ENCODE results near the gene RPS6KB2.

- TF ChIP-seq CTCF (IDR thresholded peaks at IDR 0.05; ENCODE audit: extremely low read depth in 1 of 2, insufficient read depth in 1 of 2, low read depth in 1 of 2, low read length in 2 of 2) (no peak), POLR2AphosphoS5 (IDR thresholded peaks at IDR 0.05; ENCODE audit: insufficient read depth, low read depth, low read length) (no peak), POLR2A (IDR thresholded peaks at IDR 0.05; ENCODE audit: low read depth, low read length) (no peak), MAX (IDR thresholded peaks at IDR 0.05; ENCODE audit: insufficient read depth, insufficient read length) (no peak), EZH2 (IDR thresholded peaks at IDR 0.05; ENCODE audit: borderline replicate concordance, low read depth, low read length, severe bottlenecking) (no peak), MYC (IDR thresholded peaks at IDR 0.05; ENCODE audit: low read depth, low read length) (no peak), FOS (IDR thresholded peaks at IDR 0.05; ENCODE audit: borderline replicate concordance, insufficient read depth, low read length) (no peak)
These were observed 6.1 kb downstream of the RPS6KB2 start for GRCh38 chr11:67434395-67434881.

Measured in endothelial cell of umbilical vein (primary cell).